Fibroblast of lung (primary cell): Measurements from ENCODE around the gene PRKX. TPM values are rescaled to one million over a fixed set of nuclear protein-coding genes. Genes with fewer than 3 reads are reported as not detected.
"Not testable (repeated sequence)": the region's sequence is repeated elsewhere in the genome, so short reads cannot be mapped to it uniquely, and the experiment has no call there.

ENCODE experiments used
- DNase-seq, 2 donors: peaks; one replicate each; pipeline versions ENCODE4 v3.0.0 to v3.0.0-alpha.2; 2010; ENCODE audit warnings: low read depth in 2 of 2
- H2AFZ ChIP-seq: 2 replicates; pipeline ENCODE4 v1.5.1; 2012; ENCODE audit warnings: low read length, control low read depth, inconsistent platforms
- H3K27ac ChIP-seq: 2 replicates; pipeline ENCODE4 v1.5.1; 2011; ENCODE audit warnings: low read length, control low read depth; ENCODE audit not compliant: insufficient read depth
- H3K27me3 ChIP-seq: 2 replicates; pipeline ENCODE4 v1.5.1; 2011; ENCODE audit warnings: mild to moderate bottlenecking, low read length; ENCODE audit not compliant: control insufficient read depth, insufficient read depth
- H3K36me3 ChIP-seq: 2 replicates; pipeline ENCODE4 v1.5.1; 2011; ENCODE audit warnings: low read length; ENCODE audit not compliant: control insufficient read depth, insufficient read depth
- H3K4me1 ChIP-seq: 2 replicates; pipeline ENCODE4 v1.5.1; 2011; ENCODE audit warnings: low read length; ENCODE audit not compliant: control insufficient read depth, insufficient read depth; ENCODE audit errors: extremely low read depth
- H3K4me2 ChIP-seq: 2 replicates; pipeline ENCODE4 v1.5.1; 2011; ENCODE audit warnings: low read length, control low read depth; ENCODE audit not compliant: insufficient read depth; ENCODE audit errors: extremely low read depth
- H3K4me3 ChIP-seq, 4 experiments: fragments of 200-600 bp in 1 of 4; sonication (generic) in 1 of 4; replicated peaks in 1 of 4; 2 replicates each; pipeline ENCODE4 v1.5.1; 2011 to 2016; ENCODE audit warnings: low read length in 4 of 4, low read depth in 3 of 4, mild to moderate bottlenecking in 3 of 4, control low read depth in 2 of 4, inconsistent platforms in 1 of 4, mixed read lengths in 1 of 4; ENCODE audit not compliant: insufficient read depth in 1 of 4; ENCODE audit errors: control extremely low read depth in 1 of 4
- H3K79me2 ChIP-seq: 2 replicates; pipeline ENCODE4 v1.5.1; 2012; ENCODE audit warnings: mild to moderate bottlenecking, low read length, inconsistent platforms; ENCODE audit not compliant: control insufficient read depth, insufficient read depth
- H3K9ac ChIP-seq: 2 replicates; pipeline ENCODE4 v1.5.1; 2011; ENCODE audit warnings: mild to moderate bottlenecking, low read length, control low read depth; ENCODE audit not compliant: insufficient read depth
- H3K9me3 ChIP-seq: 2 replicates; pipeline ENCODE4 v1.5.1; 2012; ENCODE audit warnings: low read depth, low read length; ENCODE audit not compliant: control insufficient read depth, insufficient read depth
- H4K20me1 ChIP-seq: 2 replicates; pipeline ENCODE4 v1.5.1; 2011; ENCODE audit warnings: low read length; ENCODE audit not compliant: control insufficient read depth, insufficient read depth; ENCODE audit errors: extremely low read depth
- CTCF ChIP-seq, 2 donors: IDR thresholded peaks in 1 of 2; conservative IDR thresholded peaks in 1 of 2; 1 replicate in 1 of 2; 2 replicates in 1 of 2; pipeline ENCODE4 v1.5.1; 2011 to 2012; ENCODE audit warnings: low read length in 2 of 2, control low read depth in 1 of 2, inconsistent platforms in 1 of 2, low read depth in 1 of 2, mild to moderate bottlenecking in 1 of 2
- EZH2 ChIP-seq: IDR thresholded peaks from 2 replicates; pipeline ENCODE4 v1.5.1; 2012; ENCODE audit warnings: low read length, control low read depth, mild to moderate bottlenecking; ENCODE audit errors: missing control alignments
- polyA plus RNA-seq, 2 donors: library from polyadenylated mRNA; depleted of rRNA in 1 of 2; stranded (reverse) in 1 of 2; unstranded in 1 of 2; fragments of >200 nt; gene quantifications; 2 replicates each; pipeline ENCODE4 v1.2.1, GENCODE V29; 2011 to 2012; ENCODE audit warnings: missing spikeins in 1 of 2
- total RNA-seq: library from RNA; depleted of rRNA; stranded (reverse); fragments of >200 nt; gene quantifications from 2 replicates; pipeline ENCODE4 v1.2.1, GENCODE V29; 2014

PRKX gene
- total and polyA plus RNA-seq, 2 donors (not counting 1 experiment from before 2014, with no cell fraction given) = 11.3 to 19.3 TPM

GRCh38 chrX:3717742-3718420 is 4.4 kb upstream of the PRKX start:
- Histone ChIP-seq H3K27me3 (no peaks in the 10 kb centered on the region), H3K27ac (no peak overlapping the region), H3K4me2 (no peak overlapping the region), H4K20me1 (no peaks in the 10 kb centered on the region), H2AFZ (no peak overlapping the region), H3K4me1 (no peaks in the 10 kb centered on the region), H3K36me3 (no peaks in the 10 kb centered on the region), H3K4me3 (no peak overlapping the region), H3K9me3 (no peaks in the 10 kb centered on the region), H3K79me2 (no peaks in the 10 kb centered on the region), H3K9ac (no peak overlapping the region)
- TF ChIP-seq CTCF (conservative IDR thresholded peaks at IDR 0.05 in 1 of 2, IDR thresholded peaks at IDR 0.05 in 1 of 2; ENCODE audit: low read depth in 1 of 2, low read length in 2 of 2) (no peak), EZH2 (no peak)
- peak; percentile 30 to 32 for DNase-seq

- H3K4me2 ChIP-seq = no peak overlapping the region
- H3K4me1 ChIP-seq = no peaks in the 10 kb centered on the region
- no peaks in the 10 kb centered on the region for H3K27me3 ChIP-seq
- no peak overlapping the region for H3K4me3 ChIP-seq
- TF ChIP-seq EZH2 (no peak), CTCF (conservative IDR thresholded peaks at IDR 0.05 in 1 of 2, IDR thresholded peaks at IDR 0.05 in 1 of 2; ENCODE audit: low read depth in 1 of 2, low read length in 2 of 2) (no peak)
- H4K20me1 ChIP-seq = no peaks in the 10 kb centered on the region
- H3K36me3 ChIP-seq = no peaks in the 10 kb centered on the region
- no peaks in the 10 kb centered on the region for H3K9me3 ChIP-seq
- DNase-seq = no peak
- no peak overlapping the region for H3K9ac ChIP-seq
- peaks cover 5% of the 10 kb centered on the region for H3K79me2 ChIP-seq
- H2AFZ ChIP-seq = no peak overlapping the region
- no peak overlapping the region for H3K27ac ChIP-seq
Observed at GRCh38 chrX:3715921-3716320, 2.5 kb upstream of the PRKX start.

GRCh38 chrX:3714706-3715479 is 1.4 kb upstream of the PRKX start:
- H3K4me1 ChIP-seq, H3K27ac ChIP-seq, H3K36me3 ChIP-seq, H3K4me3 ChIP-seq, H3K4me2 ChIP-seq, H3K79me2 ChIP-seq, H3K27me3 ChIP-seq, H3K9ac ChIP-seq, H3K9me3 ChIP-seq, H4K20me1 ChIP-seq, H2AFZ ChIP-seq, DNase-seq: not testable (repeated sequence)
